Eye (tissue), 1 donor: ENCODE results near the gene SIRT7.

Experiments used
- DNase-seq: peaks from one replicate; pipeline ENCODE4 v3.0.0-alpha.2; 2015

The SIRT7 gene

DNA sequence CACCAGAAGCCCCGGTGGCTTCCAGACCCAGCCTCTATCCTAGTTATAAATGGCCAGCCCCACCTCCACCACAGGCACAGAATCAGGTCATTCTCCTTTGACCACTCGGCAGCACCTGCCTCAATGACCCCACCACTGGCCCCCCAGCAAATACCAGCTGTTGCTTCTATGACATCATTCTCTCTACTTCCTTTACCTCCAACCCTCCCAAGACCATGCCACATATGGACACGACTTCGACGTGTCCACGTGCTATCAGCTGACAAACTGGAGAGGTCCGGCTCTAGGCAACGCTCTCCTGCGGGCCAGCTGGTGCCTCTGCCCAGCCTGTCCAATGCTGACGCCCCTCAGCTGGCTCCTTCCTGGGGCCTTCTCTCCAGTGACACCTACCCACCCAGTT is 32.5 kb downstream of the SIRT7 start:
- no peak for DNase-seq

DNA sequence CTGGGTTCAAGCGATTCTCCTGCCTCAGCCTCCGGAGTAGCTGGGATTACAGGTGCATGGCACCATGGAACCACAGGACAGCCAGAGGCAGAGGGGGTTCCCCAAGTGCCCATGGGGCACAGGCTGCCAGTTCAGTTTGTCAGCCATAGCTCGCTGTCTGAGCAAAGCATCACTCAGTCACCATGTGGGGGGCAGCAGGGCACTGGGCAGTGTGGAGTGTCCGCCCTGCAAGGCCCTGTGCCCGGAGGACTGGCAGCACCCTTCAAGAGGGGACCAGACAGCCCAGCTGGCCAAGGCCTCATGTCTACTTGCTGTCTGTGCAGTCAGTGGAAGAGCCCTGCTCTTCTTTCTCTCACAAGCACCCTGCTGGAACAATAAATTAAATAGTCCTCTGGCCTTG is 33.0 kb downstream of the SIRT7 start:
- DNase-seq: no peak

DNA sequence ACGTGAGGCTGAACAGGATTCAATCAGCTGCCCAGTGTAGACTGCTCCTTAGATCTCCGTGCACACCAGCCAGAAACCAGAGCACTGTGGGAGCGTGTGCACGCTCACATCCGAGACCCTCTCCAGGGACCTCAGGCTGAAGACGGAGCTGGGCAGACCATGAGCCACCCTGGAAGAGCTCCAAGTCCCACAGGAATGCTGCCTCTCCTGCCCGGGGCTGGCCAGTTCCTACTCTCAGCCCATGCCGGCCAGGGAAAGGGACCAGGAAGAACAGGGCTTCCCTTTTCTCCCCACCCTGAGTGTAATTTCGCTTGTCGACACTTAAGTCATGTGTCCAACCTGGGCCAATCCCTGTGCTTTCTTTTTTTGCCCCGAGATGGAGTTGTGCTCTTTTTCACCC is 33.5 kb downstream of the SIRT7 start:
- DNase-seq: no peak

DNA sequence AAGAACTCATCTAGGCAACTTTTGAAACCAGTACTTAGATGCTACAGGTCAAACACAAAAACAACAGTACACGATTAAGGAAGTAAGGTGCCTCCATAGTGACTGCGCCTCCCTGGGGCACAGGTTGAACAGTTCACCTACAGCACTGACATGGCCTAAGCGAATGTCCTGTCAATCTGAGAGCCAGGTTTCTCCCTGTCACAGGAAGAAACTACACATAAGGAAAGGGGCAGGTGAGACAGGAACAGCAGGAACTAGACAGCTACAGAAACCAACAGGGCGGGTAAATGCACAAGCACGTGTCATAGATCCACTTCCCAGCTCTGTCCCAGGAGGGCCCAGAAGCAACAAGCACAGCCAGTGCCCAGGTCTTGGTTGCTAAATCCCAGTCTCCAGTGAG is 38.9 kb downstream of the SIRT7 start:
- DNase-seq: no peak

DNA sequence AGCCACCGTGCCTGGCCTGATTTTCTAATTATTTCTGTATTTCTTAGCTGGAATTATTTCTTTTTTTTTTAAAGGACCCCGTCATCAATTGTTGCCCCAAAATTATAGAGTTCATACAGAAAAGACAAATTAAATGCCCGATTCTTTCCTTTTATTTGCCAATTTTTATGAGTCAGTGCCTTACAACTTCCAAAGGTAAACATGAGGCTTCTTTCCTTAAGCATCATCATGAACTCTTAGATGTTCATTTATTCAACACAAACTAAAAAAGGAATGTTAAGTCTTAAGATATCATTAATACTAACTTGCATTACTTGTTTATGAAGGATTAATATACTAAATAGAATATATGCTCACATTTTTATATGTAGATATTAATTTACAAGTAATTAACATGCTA is 39.7 kb downstream of the SIRT7 start:
- no peak for DNase-seq

DNA sequence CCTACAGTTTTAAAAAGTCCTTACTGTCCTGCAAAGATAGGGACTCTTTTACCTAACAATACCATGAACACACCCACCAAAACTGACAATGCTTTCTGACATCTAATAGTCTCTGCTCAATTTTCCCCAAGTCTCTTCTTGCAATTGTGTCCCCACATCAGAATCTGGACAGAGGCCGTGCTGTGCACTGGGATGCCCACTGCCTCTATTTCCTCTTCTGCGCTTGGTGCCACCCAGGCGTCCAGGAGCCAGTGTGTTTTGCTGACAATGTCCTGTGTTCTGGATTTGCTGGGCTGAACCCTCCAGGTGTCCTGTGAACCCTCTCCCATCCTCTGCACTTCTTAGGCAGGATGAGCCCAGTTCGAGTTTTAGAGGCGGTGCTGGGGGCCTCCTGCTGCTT is 40.4 kb downstream of the SIRT7 start:
- no peak for DNase-seq

DNA sequence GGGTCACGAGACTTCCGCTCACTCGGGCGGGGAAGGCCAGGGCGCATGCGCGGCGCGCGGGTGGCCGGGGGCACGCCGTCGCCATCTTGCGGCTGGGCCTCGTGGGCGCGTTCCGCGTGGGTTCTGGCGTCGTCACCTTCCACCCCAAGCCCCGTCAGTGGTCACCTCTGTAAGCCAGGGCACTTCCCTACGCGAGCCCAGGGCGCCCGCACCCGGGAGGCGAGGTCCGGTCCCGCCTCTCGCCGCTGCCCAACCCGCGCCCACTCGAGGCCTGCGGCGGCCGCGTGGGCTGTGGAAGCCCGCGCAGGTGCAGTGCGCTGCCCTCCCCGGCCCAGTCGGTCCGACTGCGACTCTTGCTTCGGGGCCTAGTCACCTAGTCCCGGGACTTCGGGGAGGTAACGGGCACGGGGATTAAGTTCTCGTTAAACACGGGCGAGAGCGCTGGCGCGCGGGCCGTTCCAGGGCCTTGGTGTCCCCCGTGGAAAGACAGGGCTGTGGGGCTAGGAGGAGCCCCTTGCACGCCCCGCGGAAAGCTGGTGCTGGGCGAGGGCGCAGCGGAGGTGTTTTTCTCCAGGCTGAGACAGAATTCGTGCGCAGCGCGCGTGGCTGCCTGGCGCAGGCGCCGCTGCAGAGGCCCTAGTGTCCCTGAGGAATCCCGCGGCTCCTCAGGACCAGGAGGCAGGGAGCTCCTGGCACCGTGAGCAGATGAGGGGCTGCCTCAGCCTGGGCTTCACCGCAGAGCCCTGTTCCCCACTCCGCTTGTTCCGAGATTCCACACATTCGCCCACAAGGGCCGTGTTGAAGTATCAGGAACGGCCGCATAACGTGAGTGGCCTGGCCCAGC is 46.4 kb downstream of the SIRT7 start:
- peak; percentile 96 for DNase-seq

DNA sequence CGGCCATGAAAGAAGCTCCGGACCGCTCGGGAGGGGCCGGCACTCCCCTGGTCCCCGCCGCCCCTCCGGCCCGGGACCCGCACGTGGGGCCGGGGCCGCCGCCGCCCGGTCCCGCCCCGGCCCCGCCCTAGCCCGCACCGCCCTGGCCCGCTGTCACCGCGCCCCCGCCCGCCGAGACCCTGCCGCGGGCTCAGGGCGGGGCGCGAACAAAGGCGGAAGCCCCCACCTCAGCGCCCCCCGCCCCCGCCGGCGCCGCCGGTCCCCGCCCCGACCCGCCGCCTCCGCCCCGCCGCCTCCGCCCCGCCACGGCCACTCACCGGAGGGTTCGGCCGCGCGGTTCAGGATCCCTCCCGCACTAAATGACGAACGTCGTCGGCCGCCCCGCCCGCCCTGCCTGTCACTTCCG is 47.0 kb downstream of the SIRT7 start, which contains the start of gene ARHGDIA:
TSS of gene ARHGDIA (minus strand) at position 357 of the 406 bp plus-strand sequence. CDS start 1,407 bp downstream, outside the sequence.
- no peak for DNase-seq

DNA sequence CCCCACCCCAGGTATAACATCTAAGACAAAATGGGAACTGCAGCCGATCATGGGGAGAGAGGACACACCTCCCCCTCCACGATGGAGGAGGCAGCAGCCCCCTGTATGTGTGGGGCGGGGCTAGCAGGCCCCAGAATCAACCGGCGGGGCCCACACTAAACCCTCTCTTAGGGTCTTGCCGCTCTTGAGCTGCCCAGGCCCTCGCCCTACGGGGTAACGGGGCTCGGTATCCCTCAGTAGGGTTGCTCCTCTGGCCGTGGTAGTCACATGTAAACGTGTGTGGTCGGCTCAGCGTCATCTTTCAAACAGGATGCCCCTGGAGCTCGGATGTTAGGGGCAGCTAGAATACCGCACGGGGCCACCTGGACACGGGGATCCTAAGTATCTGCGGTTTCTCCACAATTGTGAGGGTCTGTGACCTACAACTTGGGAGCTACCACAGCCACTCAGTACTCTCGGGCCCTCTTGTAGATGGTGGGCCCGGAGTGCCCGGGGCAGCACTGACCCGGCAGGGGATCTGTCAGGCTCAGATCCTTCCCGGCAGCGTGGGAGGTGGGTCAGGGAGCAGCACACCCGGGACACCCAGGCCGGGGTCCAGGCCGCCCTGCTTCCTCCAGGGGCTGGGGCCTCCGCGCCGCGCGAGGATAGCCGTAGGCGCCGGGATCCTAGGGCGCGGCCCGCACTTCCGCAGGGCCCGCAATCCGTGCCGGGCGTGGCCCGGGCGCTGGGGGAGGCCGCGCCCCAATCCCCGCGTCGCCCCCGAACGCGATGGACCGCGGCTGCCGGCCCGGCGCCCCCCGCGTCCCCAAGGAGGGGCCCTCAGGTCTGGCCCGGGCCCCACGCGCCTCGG is 47.6 kb downstream of the SIRT7 start:
- DNase-seq: peak; percentile 63

DNA sequence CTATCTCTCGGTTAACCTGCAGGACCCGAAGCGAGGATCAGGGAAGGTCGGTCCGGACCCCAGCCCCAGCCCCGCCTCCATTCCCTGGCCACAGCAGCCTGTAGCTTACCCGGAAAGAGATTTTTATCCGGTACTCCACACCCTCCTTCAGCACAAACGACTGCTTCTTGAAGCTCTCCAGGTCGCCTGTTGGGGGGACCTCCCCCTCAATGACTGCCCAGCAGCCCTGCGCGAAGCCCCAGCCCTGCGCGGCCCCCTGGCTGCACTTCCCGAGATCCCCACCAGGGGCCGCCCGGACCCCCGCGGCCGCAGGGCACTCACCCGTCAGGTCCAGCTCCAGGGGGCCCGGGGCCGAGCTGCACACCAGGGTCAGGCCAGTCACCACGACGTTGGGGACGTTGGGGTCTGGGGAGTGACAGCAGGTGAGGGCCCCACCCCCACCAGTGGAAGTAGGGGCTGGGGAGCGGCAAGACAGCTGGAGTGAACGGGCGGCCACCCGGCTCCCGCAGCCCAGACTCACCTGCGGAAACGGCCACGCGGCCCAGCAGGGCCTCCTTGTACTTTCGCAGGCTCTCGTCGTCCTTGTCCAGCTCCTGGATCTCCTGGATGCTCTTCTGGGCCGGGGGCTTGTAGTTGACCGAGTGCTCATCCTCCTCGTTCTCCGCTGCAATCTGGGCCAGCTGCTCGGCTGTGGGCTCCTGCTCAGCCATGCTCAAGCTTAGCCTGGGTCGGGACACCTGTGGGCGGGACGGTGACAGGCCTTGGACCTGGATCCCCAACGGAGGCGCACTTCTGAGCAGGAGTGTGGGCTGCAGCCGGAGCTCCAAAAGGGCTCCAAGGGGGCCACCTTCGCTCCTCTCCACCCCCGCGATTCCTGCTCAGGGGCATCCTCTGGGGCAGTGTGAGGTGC is 48.5 kb downstream of the SIRT7 start:
- DNase-seq: peak; percentile 79

DNA sequence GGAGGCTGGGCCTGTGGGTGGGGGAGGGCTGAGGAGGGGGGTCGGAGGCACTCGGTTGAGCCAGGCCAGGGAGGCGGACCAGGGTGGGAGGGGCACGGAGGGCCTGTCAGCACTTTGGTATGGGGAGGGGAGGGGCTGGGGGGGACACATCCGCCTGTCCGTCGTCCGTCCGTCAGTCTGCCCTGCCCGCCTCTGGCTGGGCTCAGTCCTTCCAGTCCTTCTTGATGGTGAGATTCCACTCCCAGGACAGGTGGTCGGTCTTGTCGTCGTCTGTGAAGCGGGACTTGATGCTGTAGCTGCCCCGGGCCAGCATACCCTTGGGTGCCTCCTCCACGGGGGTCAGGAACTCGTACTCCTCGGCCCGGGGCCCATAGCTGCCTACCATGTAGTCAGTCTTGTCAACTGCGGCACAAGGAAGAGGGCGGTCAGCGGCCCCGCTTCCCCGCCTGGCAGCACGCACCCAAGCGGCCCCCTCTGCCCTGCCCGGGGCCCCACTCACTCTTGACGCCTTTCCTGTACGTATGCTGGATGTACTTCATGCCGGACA is 49.2 kb downstream of the SIRT7 start:
- no peak for DNase-seq

DNA sequence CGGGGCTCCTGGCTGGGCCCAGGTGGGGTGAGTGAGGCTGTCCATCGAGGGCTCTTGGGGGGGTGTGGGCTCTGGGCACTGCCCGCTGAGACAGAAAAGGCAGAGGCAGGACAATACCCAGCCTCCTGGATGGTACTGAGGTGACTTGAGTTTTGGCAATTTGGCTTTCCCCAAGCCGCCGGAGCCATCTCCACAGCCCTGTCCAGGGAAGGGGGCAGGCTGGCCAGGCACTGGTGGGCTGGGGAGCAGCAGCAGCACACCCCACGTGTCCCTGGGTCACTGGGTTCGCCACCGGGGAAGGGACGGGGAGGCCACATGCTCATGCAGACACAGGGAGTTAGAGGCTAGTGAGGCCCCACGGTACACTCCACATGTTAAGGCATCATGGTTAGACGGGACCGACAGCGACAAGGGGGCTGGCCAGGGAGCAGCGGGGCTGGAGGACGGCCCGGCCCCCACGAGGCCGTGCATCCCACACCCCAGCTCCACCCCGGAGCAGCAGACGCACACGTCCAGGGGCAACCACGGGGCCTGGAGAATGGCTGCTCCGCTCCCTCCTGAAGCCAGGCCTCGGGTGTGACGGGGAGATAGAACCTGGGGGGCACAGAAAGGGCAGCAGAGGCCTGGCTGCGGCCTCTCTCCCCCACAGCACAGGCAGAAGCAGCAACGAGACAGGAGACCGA is 49.8 kb downstream of the SIRT7 start:
- peak; percentile 13 for DNase-seq

DNA sequence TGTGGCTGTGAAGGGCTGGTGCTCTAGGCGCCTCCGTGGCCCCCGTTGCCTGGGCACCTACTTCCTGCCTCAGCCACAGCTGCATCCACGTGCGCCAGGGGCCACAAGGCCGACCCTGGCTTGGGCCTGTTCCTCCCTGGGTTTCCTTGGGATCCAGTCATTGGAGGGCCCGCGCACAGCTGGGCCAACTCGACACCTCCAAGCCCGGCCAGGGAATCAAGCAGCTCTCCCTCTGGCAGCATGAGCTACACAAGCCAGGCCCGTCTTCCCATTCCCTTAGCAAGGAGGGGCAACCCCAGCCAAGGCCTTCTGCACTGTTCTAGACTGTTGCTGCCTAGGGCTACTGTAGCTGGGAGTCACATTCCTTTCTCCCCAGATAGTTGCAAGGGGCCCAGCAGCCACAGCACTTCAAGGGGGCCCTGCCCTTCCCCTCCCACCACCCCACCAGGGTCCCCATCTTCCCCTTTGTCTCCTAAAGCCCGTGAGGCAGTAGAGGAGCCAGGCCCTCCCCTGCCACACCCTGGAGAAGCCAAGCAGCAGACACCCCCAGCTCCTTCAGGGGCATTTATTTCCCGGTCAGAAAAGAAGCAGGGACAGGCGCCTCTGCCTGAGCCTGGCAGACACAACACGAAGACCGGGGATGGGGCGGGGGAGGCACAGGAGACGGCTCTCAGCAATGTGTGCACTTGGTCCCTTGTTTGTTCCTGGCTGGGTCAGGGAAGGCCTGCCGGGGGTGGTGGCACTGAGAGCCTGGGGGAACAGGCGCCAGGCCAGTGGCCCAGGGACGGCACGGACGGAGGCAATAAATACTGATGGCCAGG is 50.6 kb downstream of the SIRT7 start:
- DNase-seq: peak; percentile 32

DNA sequence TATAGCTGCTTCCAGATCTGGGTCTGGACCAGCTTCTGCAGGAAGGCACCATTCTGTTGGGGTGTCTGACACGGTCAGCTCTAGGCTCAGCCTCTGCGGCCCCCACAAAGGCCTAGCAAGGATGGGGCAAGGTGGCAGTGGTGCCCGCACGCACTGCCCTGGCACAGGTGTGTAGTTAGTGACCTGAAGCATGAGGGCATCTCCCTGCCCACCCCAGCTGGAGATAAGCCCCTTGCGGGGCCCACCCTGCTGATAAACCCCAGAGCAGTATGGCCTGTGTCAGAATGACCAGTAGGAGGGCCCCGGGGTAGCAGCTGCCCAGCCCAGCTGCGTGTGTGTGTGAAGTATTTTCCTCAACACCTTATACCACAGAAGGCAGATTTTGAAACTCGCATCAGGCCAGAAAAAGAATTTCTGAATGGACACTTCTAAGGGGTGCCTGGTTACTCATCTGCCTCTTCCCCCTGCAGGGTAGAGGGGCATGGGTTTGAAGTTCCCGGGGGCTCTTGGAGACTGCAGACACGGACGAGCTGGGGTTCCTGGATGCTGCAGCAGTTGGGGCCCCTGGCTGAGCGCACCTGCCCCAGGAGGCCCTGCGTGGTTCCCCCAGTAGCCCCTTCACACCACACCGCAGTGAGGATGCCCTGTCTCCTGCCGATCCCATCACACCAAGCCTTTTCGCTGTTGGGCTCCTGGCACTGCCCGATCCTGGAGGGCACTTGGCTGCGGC is 51.4 kb downstream of the SIRT7 start:
- DNase-seq: peak; percentile 15

DNA sequence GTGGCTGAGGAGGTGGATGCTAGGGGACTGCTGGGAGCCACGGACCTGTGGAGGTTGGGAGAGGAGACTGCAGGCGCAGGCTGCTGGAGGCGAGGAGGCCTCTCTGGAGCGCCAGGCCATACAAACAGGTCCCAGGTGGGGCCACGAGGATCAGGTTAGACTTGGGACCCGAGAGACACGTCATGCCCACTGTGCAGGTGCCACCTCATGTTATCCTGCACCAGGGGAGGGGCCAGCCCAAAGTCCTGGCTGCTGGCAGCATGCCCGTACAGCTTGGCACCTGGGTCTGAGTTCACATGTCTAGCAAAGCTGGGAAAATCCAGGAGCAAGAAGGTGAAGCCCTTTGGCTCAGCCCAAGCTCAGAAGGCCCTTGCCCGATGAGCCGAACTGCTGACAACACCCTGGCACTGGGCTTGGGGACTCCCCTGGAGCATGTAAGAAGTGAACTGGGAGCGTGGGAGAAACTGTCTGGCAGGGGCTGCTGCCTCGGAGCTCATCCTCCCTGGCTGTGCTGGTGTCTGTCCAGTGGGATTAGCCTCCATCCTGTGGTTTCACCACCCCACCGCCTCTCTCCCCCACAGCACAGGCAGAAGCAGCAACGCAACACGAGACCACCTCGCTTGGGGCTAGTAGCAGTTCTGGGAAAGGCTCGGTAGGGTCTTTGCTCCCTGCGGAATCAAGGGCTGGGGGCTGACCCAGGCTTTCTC is 52.1 kb downstream of the SIRT7 start:
- DNase-seq: peak; percentile 9

DNA sequence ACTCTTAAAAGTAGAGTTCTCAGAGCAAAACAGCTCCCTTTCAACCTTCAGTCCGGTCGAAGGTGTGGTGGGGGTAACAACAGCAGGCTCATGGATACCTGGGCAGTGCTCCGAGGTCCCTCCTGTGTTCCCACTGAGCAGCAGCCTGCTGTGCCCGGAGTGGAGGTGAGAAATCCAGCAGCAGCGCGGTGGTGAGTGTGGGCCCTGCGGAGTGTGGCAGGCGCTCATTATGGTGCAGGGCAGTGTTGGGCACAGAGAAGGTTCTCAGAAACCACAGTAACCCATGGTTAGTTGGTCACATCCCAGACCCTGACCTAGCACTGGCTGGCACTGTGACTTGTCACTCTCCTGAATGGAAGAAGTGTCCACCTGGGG is 52.6 kb downstream of the SIRT7 start:
- no peak for DNase-seq

DNA sequence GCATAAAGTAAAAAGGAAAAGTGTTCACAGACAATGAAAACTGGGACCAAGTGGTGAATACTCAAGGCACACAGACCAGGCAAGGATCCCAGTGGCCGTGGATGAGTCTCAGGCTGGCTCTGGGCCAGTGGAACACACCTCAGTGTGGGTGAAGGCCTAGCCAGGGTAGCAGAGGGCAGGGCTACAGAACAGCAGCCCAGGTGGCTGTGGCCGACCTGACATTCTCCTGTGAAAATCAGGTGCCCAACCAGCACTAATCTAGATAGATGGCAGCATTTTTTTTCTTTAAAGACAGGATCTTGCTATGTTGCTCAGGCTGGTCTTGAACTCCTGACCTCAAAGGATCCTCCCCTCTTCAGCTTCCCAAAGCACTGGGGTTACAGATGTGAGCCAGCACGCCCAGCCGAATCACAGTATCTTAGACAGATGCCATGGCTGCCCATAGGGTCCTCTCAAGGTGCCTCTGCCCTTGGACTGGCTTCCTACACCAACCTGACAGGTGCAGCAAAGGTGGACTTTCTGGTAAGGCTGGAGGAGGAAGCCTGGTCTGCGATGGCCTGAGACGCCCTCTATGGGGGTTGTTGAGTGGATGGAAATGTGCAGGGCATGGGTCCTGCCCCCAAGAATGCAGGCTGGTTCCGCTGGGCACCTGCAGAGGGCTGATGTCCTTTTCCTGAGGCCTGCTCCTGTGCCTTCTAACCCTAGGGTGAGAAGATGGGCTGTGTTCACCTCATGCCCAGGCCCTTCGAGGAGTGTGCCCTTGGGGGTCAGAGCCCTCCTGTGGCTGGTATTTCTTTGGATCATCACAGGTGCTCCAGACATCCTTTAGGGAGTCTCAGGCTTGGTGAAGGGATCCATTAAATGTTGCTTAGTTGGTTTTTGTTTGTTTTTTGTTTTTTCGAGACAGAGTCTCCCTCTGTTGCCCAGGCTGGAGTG is 53.9 kb downstream of the SIRT7 start:
- DNase-seq: no peak

DNA sequence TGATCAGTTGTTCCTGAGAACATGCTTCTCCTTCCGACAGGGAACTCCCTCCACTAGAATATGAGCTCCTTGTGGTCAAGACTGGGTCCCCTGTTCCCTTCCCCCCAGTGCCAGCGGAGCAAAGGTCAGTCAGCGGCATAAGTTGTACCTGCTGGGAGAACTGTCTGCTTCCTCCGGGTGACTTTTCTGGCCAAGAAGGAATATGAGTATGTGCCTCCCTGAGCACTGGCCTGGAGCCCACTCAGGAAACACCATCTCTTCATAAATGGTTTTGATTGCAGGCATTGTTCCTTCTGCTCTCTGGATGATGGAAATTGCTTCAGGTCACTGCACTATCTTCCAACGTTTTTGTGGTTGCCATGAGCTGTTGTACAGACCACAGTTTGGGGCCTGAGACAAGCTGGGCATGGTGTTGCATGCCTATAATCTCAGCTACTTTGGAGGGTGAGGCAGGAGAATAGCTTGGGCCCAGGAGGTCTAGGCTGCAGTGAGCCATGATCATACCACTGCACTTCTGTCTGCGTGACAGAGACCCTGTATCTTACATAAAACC is 54.8 kb downstream of the SIRT7 start:
- no peak for DNase-seq
